Measurements from ENCODE around the gene MEGF6. TPM values are rescaled to one million over a fixed set of nuclear protein-coding genes. Genes with fewer than 3 reads are reported as not detected.

The MEGF6 gene
- total RNA-seq, 1 experiment from 2014 or later: 21.3 TPM

- no peak for DNase-seq
Observed at GRCh38 chr1:3469104-3469848, 142.0 kb downstream of the MEGF6 start.

More at GRCh38 chr1:3469104-3469848, 142.0 kb downstream of the MEGF6 start:
- no peaks in the 10 kb centered on the region for H3K79me2 ChIP-seq (ENCODE audit: insufficient read depth, low read length)
- H3K4me2 ChIP-seq (ENCODE audit: insufficient read depth, insufficient read length, low read length): no peak overlapping the region
- H2BK5ac ChIP-seq (ENCODE audit: insufficient read length, low read length): no peak overlapping the region
- H3K4me1 ChIP-seq (ENCODE audit: insufficient read depth, low read length): peaks cover 5% of the 10 kb centered on the region; the same call in 1 of the 2 replicates
- H2BK120ac ChIP-seq (ENCODE audit: low read depth, low read length, poor library complexity, severe bottlenecking): no peak overlapping the region
- peaks cover 6% of the 10 kb centered on the region for H4K20me1 ChIP-seq (ENCODE audit: control insufficient read depth, insufficient read depth, insufficient read length)
- no peak overlapping the region for H4K91ac ChIP-seq (ENCODE audit: insufficient read length, low read depth, low read length)
- peaks cover 4 to 43% (median 21%) of the 10 kb centered on the region in 3 experiments; a peak in 5 of 7 replicates for H3K36me3 Mint-ChIP-seq (ENCODE audit: insufficient read depth in 1 of 3, low read depth in 3 of 3)
- no peaks in the 10 kb centered on the region for H3K27me3 ChIP-seq (ENCODE audit: insufficient read depth, low read length)
- no peak overlapping the region for H2BK20ac ChIP-seq (ENCODE audit: low read depth, low read length, poor library complexity, severe bottlenecking)
- H3K4me3 Mint-ChIP-seq: no peak overlapping the region
- H3K23ac ChIP-seq (ENCODE audit: insufficient read length, low read depth, low read length): no peak overlapping the region
- H3K9me3 ChIP-seq (ENCODE audit: control insufficient read depth, low read depth, low read length): no peaks in the 10 kb centered on the region
- H3K18ac ChIP-seq (ENCODE audit: insufficient read length, low read depth, low read length): no peak overlapping the region
- no peaks in the 10 kb centered on the region for H3K9me3 Mint-ChIP-seq
- no peak overlapping the region for H3K14ac ChIP-seq (ENCODE audit: insufficient read depth, low read length)
- H3K27ac ChIP-seq (ENCODE audit: insufficient read length, low read depth, low read length): no peak overlapping the region
- no peaks in the 10 kb centered on the region for H3K23me2 ChIP-seq (ENCODE audit: insufficient read length, low read depth, low read length, poor library complexity, severe bottlenecking)
- no peak overlapping the region for H3K4ac ChIP-seq (ENCODE audit: low read depth, low read length)
- no CpG with 5 or more reads among the region's 31 CpGs for WGBS (ENCODE audit: extremely low coverage, insufficient read length, low lambda C conversion rate)
- peaks cover 13 to 16% of the 10 kb centered on the region in 2 experiments for H3K4me1 Mint-ChIP-seq
- no peak overlapping the region for H2BK15ac ChIP-seq (ENCODE audit: low read depth, low read length)
- no peak overlapping the region for H3K27ac Mint-ChIP-seq
- no peak overlapping the region for H2AK5ac ChIP-seq (ENCODE audit: insufficient read length, low read length)
- TF ChIP-seq CTCF (conservative IDR thresholded peaks at IDR 0.05): no peak
- H2AFZ ChIP-seq (ENCODE audit: low read length): no peak overlapping the region
- no peaks in the 10 kb centered on the region for H3K27me3 Mint-ChIP-seq (ENCODE audit: low read depth)
- H2BK12ac ChIP-seq (ENCODE audit: insufficient read length, low read depth, low read length): no peak overlapping the region
- no peak overlapping the region for H3K56ac ChIP-seq (ENCODE audit: insufficient read length, low read depth, low read length)
- H3T11ph ChIP-seq (ENCODE audit: low read length): no peak overlapping the region
- H3K9ac ChIP-seq (ENCODE audit: extremely low read depth, insufficient read length, low read length): no peak overlapping the region
- H4K8ac ChIP-seq (replicated peaks; ENCODE audit: insufficient read length, low read depth, low read length): no peak overlapping the region
- no peak overlapping the region for H4K5ac ChIP-seq (ENCODE audit: insufficient read length, low read depth, low read length)
- H3K79me1 ChIP-seq (ENCODE audit: insufficient read depth, low read depth, low read length, poor library complexity, severe bottlenecking): no peaks in the 10 kb centered on the region
